NCI-H345 (cell line): ENCODE measurements around the gene HECW1.
"Not testable (repeated sequence)": the region's sequence is repeated elsewhere in the genome, so short reads cannot be mapped to it uniquely, and the experiment has no call there.

Experiments used
- DNase-seq: peaks from one replicate; lab custom pipeline; 2025; lab: John Stamatoyannopoulos, UW

Gene HECW1

DNA sequence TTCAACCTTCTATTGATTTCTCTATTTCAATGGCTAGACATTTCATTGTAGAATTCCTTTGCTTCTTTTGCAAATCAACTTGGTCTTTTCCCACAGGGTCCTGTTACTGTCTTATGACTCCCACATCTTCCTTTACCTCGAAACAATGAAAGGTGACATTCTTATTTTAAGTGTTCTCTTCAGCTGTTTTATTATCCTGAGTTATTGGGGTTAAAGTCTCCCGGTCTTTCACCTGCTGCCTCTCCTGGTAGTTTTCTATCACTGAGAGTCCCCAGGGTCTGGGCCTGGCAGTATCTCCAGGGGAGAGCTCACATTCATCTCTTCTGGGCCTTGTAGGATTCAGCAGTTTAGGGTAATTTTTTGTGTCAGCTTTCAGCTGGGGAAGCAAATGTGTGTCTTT, 95.8 kb downstream of the HECW1 start:
- DNase-seq, result no peak

DNA sequence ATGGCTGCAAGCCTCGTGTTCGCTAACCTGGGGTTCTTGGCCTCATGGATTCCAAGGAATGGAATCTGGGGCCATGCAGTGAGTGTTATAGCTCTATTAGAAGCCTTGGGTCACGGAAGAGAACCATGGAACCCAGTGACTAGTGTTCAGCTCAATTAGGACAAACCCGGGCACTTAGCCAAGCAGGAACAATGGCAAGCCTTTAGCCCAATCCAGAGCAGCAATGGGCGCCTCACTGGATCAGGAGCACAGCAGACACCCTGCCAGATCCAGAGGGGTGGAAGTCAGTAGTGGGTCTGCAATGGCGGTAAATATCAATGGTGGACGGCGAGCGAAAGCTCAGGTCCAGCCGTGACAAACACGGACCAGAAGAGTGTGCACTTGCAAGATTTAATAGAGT, 98.1 kb downstream of the HECW1 start:
- DNase-seq, result not testable (repeated sequence)

- no peak for DNase-seq
These were observed 98.8 kb downstream of the HECW1 start for GRCh38 chr7:43211286-43211685.

GRCh38 chr7:43211693-43212092, 99.2 kb downstream of the HECW1 start:
- DNase-seq, result no peak

DNA sequence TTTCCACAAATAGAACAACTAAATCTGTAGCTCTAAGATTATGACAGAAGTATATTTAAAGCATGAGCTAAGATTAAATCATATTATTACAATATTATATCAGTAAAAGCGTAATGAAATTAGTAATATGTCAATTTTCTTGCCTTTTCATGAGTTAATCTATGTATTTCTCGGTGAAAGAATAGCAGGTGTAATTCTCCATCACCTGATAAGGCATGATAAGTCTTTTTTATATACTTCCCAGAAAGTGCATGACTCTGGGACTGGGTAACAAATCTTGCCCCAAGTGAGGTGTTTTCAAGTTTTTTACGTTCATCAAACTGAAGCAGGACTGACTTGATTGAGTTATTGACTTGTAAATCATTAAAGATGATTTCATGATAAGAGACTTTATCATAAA, 100.5 kb downstream of the HECW1 start:
- DNase-seq, result no peak

GRCh38 chr7:43215061-43215460, 102.6 kb downstream of the HECW1 start:
- DNase-seq, result no peak

- DNase-seq, result no peak
These were observed 104.6 kb downstream of the HECW1 start for GRCh38 chr7:43217055-43217454.

DNA sequence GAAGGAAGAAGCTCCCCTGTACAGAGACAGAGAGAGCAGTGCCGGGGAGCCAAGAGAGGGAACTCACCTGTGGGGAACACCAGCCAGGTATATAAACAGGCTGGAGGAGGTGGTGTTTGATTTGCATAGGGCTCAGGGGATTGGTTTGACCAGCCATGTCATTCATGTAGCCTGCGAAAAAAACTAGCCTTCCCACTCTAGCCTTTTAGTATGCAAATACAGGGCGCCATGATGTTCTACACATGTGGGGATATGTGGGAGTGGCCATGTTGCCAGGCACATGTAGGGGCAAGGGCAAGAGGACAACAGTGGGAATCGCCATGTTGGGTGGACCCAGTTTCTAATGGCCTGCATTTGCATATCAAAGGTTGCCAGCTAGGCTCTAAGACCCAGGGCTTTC, 106.5 kb downstream of the HECW1 start:
- DNase-seq, result not testable (repeated sequence)

- no peak for DNase-seq
These were observed 107.8 kb downstream of the HECW1 start for GRCh38 chr7:43220250-43220649.

- DNase-seq, result no peak
These were observed 108.3 kb downstream of the HECW1 start for GRCh38 chr7:43220742-43221141.

GRCh38 chr7:43229801-43230200, 117.4 kb downstream of the HECW1 start:
- DNase-seq, result no peak

GRCh38 chr7:43232366-43232765, 119.9 kb downstream of the HECW1 start:
- DNase-seq, result no peak

GRCh38 chr7:43234073-43234472, 121.6 kb downstream of the HECW1 start:
- no peak for DNase-seq

DNA sequence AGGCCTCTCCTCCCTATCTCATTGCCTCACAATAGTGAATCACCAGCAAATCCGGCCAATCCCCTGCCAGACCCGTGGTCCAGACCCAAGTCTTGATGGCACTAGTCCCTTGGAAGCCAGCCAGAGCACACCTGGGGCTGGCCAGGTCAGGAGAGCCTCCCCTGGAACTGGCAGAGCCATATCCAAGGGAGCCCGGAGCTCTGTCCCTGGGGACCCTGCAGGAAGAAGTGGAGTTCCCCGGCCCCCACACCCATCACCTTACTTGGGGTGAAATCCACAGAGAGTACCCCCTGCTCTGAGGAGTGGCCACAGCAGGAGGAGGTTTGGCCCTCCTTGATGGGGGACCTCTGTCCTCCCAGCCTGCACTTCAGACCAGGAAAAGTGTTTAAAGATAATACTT, 122.5 kb downstream of the HECW1 start:
- no peak for DNase-seq

- DNase-seq, result no peak
These were observed 128.1 kb downstream of the HECW1 start for GRCh38 chr7:43240565-43240964.

- DNase-seq, result no peak
These were observed 130.3 kb downstream of the HECW1 start for GRCh38 chr7:43242628-43243255.

DNA sequence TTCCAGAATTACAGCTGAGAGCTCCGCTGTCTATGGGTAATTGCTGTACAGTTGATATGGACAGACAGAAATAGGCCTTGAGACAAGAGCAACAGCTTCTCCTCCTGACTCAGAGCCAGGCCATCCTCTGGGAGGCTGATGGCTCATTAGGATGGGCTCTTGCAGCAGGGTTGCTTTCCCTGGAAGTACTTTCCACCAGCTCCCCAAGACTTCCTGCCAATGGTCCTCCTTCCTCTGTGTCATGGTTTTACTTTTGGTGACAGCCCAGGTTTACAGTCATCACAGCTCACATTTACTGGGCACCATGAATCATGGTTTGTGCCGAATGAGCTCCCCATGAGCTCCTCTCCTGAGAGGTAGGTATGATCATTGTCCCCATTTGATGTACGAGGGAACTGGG, 131.8 kb downstream of the HECW1 start:
- DNase-seq, result no peak

- no peak for DNase-seq
These were observed 132.3 kb downstream of the HECW1 start for GRCh38 chr7:43244784-43245183.

- no peak for DNase-seq
These were observed 135.3 kb downstream of the HECW1 start for GRCh38 chr7:43247757-43248156.

DNA sequence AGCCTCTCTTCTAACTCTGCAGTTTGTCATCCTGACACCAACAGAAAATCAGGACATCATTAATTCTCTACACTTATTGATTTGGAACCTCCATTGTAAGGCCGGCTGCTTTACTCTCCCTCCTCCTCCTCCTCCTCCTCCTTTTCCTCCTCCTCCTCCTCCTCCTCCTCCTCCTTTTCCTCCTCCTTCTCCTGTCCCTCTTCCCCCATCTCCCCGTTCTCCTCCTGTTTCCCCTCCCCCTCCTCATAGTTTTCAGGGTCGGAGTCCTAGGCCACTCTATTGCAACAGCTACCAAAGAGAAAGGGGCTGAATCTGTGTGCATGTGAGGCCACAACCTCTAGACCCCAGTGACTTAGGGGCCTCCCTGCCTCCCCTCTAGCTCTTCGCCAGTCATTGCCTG, 136.1 kb downstream of the HECW1 start:
- no peak for DNase-seq

- no peak for DNase-seq
These were observed 136.7 kb downstream of the HECW1 start for GRCh38 chr7:43248961-43249822.

DNA sequence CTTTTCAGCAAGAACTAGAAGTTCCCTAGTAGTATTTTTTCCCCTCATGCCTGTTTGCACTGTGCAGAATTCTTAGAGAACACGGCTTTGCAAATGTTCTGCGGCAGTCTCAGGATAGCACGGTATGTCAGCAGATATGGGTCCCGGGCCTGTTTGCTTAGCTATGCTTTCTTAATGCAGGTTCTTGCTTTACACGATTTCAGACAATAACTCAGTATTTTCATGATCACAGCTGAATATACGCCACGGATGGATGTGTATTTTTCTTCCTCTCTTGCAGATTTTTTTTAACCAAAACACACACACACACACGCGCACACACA, 137.3 kb downstream of the HECW1 start:
- DNase-seq, result no peak

DNA sequence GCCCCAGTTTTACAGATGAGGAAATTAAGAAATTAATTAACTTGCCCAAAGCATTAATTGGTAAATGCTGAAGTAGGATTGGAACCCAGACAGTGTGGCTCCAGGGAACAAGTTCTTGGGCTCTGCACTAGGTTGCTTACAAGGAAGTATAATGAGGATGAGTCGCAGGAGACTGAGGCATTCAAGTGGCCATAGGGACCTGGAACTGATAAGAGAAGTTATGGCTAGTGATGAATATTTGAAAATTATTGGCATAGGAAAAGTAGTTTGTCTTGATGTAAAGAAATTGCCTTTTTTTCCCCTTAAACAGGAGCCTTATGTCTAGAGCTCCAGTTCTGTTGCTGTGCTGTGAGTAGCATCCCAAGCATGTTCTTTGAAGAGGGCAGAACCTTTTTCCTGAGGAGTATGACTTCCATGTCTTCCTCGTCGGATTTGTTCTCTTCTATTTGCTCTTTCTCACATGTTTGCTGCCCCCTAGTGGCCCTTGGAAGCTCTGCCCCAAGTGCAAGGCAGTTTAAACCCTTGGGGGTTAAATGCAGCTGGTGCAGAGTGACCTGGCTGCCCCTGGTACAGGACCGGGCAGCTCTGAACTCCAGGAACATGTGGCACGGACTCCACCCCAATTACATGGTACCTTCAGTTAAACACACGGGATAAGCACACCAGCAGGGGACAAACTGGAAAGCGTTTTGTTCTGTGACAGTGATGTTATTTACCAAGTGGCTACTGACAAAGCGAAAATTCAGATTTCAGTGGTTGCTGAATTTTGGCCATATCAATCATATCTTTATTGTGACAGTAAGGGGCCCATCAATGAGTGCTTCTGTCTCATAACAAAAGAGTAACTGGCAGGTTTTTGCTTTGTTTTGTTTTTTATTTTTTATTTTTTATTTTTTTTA, 148.8 kb downstream of the HECW1 start:
- DNase-seq, result peak; percentile 84
